Measurements from ENCODE around the gene TEX36. TPM values are rescaled to one million over a fixed set of nuclear protein-coding genes. Genes with fewer than 3 reads are reported as not detected.

Gene TEX36
- polyA plus RNA-seq, 1 of the 3 experiments (the other 2 are of a cell fraction): not detected

DNA sequence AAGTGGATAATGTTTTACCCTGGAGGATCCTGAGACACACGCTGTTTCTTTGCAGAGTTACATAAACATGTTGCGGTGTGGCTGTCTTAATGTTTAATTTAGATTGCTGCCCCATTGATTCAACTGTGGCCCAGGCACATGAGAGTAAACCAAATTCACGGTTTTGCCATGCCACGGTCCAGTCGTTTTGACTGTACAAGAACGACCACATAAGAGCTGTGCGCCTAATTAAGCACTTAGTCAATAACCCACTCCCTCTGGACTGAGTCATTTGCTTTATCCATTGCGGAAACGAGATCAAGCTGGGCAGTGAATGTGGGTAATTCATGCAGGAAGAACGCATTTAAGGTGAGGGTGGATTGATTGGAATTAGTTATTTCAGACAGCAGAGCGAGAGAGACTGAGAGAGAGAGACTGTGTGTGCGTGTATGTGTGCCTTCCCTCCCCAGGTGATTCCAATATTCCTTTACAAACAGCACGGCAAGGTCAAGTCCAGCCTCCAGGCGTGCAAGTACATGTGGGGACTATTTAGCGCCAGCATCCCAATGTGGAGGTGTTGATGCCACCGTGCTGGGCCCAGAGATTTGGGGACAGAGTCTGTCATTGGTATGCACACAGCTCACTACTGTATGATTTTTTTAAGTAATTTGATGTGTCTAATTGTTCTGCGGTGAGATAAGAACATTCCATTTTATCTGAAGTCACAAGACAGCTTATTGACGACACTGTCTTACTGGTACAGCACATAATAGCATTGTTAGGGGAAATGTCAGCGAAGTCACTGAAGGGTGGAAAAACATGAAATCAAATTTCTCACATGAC lies 8.4 kb upstream of the TEX36 start:
- no peaks in the 10 kb centered on the region for H3K9me3 ChIP-seq
- H3K9me2 ChIP-seq: no peaks in the 10 kb centered on the region
- no peak for TF ChIP-seq EZH2phosphoT487 (IDR thresholded peaks at IDR 0.05; ENCODE audit: borderline replicate concordance, low read depth)
- no peak for TF ChIP-seq JUND (IDR thresholded peaks at IDR 0.05)
- TF ChIP-seq FOSL2 (IDR thresholded peaks at IDR 0.05; ENCODE audit: borderline replicate concordance, low read depth): no peak
- TF ChIP-seq, protein P1, sequence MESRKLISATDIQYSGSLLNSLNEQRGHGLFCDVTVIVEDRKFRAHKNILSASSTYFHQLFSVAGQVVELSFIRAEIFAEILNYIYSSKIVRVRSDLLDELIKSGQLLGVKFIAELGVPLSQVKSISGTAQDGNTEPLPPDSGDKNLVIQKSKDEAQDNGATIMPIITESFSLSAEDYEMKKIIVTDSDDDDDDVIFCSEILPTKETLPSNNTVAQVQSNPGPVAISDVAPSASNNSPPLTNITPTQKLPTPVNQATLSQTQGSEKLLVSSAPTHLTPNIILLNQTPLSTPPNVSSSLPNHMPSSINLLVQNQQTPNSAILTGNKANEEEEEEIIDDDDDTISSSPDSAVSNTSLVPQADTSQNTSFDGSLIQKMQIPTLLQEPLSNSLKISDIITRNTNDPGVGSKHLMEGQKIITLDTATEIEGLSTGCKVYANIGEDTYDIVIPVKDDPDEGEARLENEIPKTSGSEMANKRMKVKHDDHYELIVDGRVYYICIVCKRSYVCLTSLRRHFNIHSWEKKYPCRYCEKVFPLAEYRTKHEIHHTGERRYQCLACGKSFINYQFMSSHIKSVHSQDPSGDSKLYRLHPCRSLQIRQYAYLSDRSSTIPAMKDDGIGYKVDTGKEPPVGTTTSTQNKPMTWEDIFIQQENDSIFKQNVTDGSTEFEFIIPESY (IDR thresholded peaks at IDR 0.05; ENCODE audit: borderline replicate concordance, low read depth): no peak
- TF ChIP-seq, protein P2, sequence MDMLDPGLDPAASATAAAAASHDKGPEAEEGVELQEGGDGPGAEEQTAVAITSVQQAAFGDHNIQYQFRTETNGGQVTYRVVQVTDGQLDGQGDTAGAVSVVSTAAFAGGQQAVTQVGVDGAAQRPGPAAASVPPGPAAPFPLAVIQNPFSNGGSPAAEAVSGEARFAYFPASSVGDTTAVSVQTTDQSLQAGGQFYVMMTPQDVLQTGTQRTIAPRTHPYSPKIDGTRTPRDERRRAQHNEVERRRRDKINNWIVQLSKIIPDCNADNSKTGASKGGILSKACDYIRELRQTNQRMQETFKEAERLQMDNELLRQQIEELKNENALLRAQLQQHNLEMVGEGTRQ (IDR thresholded peaks at IDR 0.05; ENCODE audit: borderline replicate concordance, low read depth, low read length): no peak
- no peak for TF ChIP-seq RFX5 (IDR thresholded peaks at IDR 0.05; ENCODE audit: low read length)
- no peak for TF ChIP-seq EP300 (IDR thresholded peaks at IDR 0.05; ENCODE audit: borderline replicate concordance in 1 of 2, low read depth in 1 of 2, low read length in 1 of 2)
- no peak for TF ChIP-seq FOXJ3 (CRISPR knock-in tag; IDR thresholded peaks at IDR 0.05)
- TF ChIP-seq CHD2 (IDR thresholded peaks at IDR 0.05; ENCODE audit: low read length, partially characterized antibody): no peak
- no peak for TF ChIP-seq RAD21 (IDR thresholded peaks at IDR 0.05; ENCODE audit: low read length)
- no peak for TF ChIP-seq GABPA (IDR thresholded peaks at IDR 0.05; ENCODE audit: low read depth)
- no peak for TF ChIP-seq NFIC (IDR thresholded peaks at IDR 0.05; ENCODE audit: borderline replicate concordance)
- TF ChIP-seq, protein P3, sequence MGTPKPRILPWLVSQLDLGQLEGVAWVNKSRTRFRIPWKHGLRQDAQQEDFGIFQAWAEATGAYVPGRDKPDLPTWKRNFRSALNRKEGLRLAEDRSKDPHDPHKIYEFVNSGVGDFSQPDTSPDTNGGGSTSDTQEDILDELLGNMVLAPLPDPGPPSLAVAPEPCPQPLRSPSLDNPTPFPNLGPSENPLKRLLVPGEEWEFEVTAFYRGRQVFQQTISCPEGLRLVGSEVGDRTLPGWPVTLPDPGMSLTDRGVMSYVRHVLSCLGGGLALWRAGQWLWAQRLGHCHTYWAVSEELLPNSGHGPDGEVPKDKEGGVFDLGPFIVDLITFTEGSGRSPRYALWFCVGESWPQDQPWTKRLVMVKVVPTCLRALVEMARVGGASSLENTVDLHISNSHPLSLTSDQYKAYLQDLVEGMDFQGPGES (IDR thresholded peaks at IDR 0.05; ENCODE audit: low read depth, low read length): no peak
- no peak for TF ChIP-seq TCF12 (IDR thresholded peaks at IDR 0.05)
- no peak for TF ChIP-seq RCOR1 (IDR thresholded peaks at IDR 0.05; ENCODE audit: low read length)
- H3K4me2 ChIP-seq: no peak overlapping the region
- no peaks in the 10 kb centered on the region for H3K27me3 ChIP-seq (ENCODE audit: insufficient read depth)
- no peak for DNase-seq
- ChIA-PET POLR2A (no interaction called here), CTCF (no interaction called here)
- no peaks in the 10 kb centered on the region for H3K79me2 ChIP-seq (ENCODE audit: insufficient read depth)
- H3K4me3 ChIP-seq (ENCODE audit: low read depth in 2 of 2, low read length in 1 of 2): no peak overlapping the region
- H3K36me3 ChIP-seq (replicated peaks in 1 of 2; ENCODE audit: control insufficient read depth in 1 of 2, insufficient read depth in 2 of 2, low read length in 1 of 2): no peaks in the 10 kb centered on the region
- H3K9ac ChIP-seq: no peak overlapping the region
- no peaks in the 10 kb centered on the region for H3F3A ChIP-seq (replicated peaks; ENCODE audit: insufficient read depth)
- no peak overlapping the region for H3K27ac ChIP-seq (ENCODE audit: low read depth in 2 of 2, low read length in 1 of 2)
- H3K4me1 ChIP-seq (ENCODE audit: control insufficient read depth in 1 of 2, insufficient read depth in 2 of 2, low read depth in 1 of 2, low read length in 1 of 2): peaks cover 5% of the 10 kb centered on the region in 2 experiments; a peak in 2 of 4 replicates
- 70% methylated on average over 19 of the region's 19 CpGs for WGBS (ENCODE audit: low lambda C conversion rate)
- no peaks in the 10 kb centered on the region for H4K20me1 ChIP-seq (ENCODE audit: insufficient read depth)
- H2AFZ ChIP-seq (ENCODE audit: low read depth): no peak overlapping the region
